WI38 (cell line): ENCODE data around the gene PPP5C.

ENCODE experiments used
- H3K4me3 ChIP-seq: 2 replicates; pipeline ENCODE4 v1.5.1; 2011; ENCODE audit warnings: low read depth, mild to moderate bottlenecking, control low read depth, low read length
- TF ChIP-seq, protein P1 (sequence below): IDR thresholded peaks from 2 replicates; pipeline ENCODE4 v1.5.1; 2012; ENCODE audit warnings: low read depth, mild to moderate bottlenecking, control low read depth, low read length

Gene PPP5C

DNA sequence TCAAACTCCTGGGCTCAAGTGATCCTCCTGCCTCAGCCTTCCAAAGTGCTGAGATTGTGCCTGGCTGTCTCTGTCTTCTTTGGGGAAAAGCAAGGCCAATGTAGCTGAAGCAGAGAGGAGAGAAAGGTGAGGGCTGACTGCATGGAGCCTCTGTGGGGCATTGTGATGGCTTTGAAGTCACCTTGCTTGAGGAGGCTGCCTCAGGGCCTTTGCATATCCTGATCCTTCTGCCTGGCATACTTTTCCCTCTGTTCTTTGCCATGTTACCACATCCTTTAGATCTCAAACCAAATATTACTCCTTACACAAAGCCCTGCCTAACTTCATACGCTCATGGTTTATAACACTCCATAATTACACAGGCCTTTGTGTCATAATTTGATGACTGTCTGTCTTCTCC lies 9.4 kb upstream of the PPP5C start:
- TF ChIP-seq, protein P1, sequence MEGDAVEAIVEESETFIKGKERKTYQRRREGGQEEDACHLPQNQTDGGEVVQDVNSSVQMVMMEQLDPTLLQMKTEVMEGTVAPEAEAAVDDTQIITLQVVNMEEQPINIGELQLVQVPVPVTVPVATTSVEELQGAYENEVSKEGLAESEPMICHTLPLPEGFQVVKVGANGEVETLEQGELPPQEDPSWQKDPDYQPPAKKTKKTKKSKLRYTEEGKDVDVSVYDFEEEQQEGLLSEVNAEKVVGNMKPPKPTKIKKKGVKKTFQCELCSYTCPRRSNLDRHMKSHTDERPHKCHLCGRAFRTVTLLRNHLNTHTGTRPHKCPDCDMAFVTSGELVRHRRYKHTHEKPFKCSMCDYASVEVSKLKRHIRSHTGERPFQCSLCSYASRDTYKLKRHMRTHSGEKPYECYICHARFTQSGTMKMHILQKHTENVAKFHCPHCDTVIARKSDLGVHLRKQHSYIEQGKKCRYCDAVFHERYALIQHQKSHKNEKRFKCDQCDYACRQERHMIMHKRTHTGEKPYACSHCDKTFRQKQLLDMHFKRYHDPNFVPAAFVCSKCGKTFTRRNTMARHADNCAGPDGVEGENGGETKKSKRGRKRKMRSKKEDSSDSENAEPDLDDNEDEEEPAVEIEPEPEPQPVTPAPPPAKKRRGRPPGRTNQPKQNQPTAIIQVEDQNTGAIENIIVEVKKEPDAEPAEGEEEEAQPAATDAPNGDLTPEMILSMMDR = no peak
- H3K4me3 ChIP-seq = no peak overlapping the region

DNA sequence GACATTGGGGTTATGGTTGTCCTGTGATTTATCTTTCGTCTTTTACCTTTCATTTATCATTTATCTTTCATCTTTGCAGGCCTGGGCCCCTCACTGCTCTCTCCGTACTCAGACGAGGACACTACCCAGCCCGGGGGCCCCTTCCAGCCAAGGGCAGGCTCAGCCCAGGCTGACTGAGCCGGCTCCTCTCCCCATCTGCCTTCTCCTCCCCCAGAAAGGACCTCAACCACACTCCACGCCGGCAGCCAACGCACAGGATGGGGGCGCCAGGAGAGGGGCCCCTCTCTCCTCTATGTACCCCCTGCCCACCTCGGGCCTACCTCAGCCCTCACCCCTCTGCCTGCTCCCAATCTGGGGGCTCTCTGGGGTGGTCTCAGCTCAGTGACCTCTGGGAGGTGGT lies 7.4 kb upstream of the PPP5C start:
- TF ChIP-seq, protein P1 = no peak
- H3K4me3 ChIP-seq = no peak overlapping the region

GRCh38 chr19:46340051-46340659 lies 6.7 kb upstream of the PPP5C start:
- no peak overlapping the region for H3K4me3 ChIP-seq
- TF ChIP-seq, protein P1 = no peak

GRCh38 chr19:46341937-46342336 lies 5.0 kb upstream of the PPP5C start:
- no peak overlapping the region for H3K4me3 ChIP-seq
- TF ChIP-seq, protein P1 = no peak

DNA sequence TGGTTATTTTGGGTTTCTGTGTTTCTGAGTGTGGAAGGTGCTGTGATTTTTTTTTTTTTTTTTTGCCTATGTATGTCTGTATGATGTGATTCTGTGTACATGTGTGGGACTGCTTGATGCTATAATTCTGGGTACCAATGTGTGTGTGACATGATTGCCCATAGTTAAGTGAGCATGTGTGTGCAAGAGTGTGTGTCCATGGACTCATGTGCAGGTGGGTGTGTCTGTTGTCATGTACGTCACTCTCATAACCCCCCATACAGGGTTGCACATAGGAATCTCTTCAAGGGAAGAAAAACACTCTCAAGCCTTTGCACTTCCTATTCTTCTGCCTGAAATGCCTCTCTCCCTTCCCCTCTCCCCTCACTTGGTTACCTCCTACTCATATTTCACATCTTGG lies 2.5 kb upstream of the PPP5C start:
- no peak overlapping the region for H3K4me3 ChIP-seq
- TF ChIP-seq, protein P1 = no peak

DNA sequence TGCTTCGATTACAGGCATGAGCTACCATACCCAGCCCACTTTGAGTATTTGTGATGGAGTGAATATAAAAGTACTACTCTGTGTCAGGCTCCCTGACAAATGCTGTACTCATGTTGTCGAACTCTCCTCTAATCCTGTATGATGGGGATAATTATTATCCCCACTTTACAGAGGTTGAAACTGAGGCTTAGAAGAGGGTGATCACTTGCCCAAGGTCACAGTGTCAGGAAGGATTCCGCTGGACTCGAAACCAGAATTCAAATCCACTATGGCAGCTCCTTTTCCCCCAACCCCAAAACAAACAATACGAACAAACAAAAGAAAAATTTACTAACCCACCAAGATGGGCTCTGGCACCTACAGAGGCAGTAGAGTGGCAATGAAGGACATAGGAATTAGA lies 1.7 kb upstream of the PPP5C start:
- TF ChIP-seq, protein P1 = no peak
- H3K4me3 ChIP-seq = no peak overlapping the region

GRCh38 chr19:46347572-46347883 lies 641 bp downstream of the PPP5C start:
- TF ChIP-seq, protein P1 = no peak
- peak overlapping the region; percentile 98 for H3K4me3 ChIP-seq
